GM20000 (cell line): Measurements from ENCODE around the gene LYPD6.

ENCODE experiments used
- DNase-seq: peaks from one replicate; pipeline ENCODE4 v3.0.0; 2012; ENCODE audit warnings: low spot score
- TF ChIP-seq, protein P1 (sequence below): IDR thresholded peaks from 2 replicates; pipeline ENCODE4 v1.5.1; 2012; ENCODE audit warnings: mild to moderate bottlenecking, control low read depth; ENCODE audit errors: extremely low read depth, missing control alignments

LYPD6 gene

GRCh38 chr2:149438330-149438960, 108.1 kb downstream of the LYPD6 start:
- no peak for DNase-seq
- TF ChIP-seq, protein P1, sequence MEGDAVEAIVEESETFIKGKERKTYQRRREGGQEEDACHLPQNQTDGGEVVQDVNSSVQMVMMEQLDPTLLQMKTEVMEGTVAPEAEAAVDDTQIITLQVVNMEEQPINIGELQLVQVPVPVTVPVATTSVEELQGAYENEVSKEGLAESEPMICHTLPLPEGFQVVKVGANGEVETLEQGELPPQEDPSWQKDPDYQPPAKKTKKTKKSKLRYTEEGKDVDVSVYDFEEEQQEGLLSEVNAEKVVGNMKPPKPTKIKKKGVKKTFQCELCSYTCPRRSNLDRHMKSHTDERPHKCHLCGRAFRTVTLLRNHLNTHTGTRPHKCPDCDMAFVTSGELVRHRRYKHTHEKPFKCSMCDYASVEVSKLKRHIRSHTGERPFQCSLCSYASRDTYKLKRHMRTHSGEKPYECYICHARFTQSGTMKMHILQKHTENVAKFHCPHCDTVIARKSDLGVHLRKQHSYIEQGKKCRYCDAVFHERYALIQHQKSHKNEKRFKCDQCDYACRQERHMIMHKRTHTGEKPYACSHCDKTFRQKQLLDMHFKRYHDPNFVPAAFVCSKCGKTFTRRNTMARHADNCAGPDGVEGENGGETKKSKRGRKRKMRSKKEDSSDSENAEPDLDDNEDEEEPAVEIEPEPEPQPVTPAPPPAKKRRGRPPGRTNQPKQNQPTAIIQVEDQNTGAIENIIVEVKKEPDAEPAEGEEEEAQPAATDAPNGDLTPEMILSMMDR: no peak

- no peak for DNase-seq
- TF ChIP-seq, protein P1: no peak
Measured at GRCh38 chr2:149441255-149441654, 110.9 kb downstream of the LYPD6 start.

DNA sequence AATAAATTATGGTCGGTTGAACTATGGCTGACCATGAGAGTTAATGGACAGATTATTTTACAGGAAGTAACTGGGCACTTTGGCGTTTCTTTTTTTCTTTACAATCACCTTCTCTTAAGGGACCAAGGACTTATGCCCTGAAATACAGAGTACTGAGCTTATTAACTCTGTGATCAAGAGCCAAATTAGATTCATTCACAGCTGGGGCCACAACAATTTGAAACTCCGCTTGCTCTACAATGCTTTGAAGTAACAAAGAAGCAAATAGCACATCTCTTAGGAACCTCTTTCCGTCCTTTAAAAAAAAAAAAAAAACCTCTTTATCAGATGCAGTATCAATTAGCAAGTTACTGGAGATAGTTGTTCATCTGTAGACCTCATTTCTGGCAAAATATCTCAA, 112.0 kb downstream of the LYPD6 start:
- TF ChIP-seq, protein P1: no peak
- no peak for DNase-seq

GRCh38 chr2:149443150-149443549, 112.8 kb downstream of the LYPD6 start:
- TF ChIP-seq, protein P1: no peak
- DNase-seq: no peak

- TF ChIP-seq, protein P1: no peak
- DNase-seq: no peak
Measured at GRCh38 chr2:149446748-149447147, 116.4 kb downstream of the LYPD6 start.

- DNase-seq: no peak
- TF ChIP-seq, protein P1: no peak
Measured at GRCh38 chr2:149448315-149448714, 117.9 kb downstream of the LYPD6 start.

GRCh38 chr2:149449017-149449416, 118.6 kb downstream of the LYPD6 start:
- no peak for DNase-seq
- TF ChIP-seq, protein P1: no peak
